Rectal smooth muscle tissue (tissue), 1 donor: ENCODE data around the gene GPR55.

Source experiments
- H3K27ac ChIP-seq: one replicate; pipeline ENCODE4 v1.7.0; 2013; ENCODE audit warnings: low read depth, low read length, inconsistent platforms
- H3K27me3 ChIP-seq: one replicate; pipeline ENCODE4 v1.7.0; 2013; ENCODE audit warnings: low read length; ENCODE audit not compliant: control insufficient read depth, insufficient read depth
- H3K36me3 ChIP-seq: one replicate; pipeline ENCODE4 v1.7.0; 2013; ENCODE audit warnings: low read length; ENCODE audit not compliant: control insufficient read depth, insufficient read depth
- H3K4me1 ChIP-seq: one replicate; pipeline ENCODE4 v1.7.0; 2013; ENCODE audit warnings: low read length; ENCODE audit not compliant: control insufficient read depth, insufficient read depth
- H3K4me3 ChIP-seq: one replicate; pipeline ENCODE4 v1.7.0; 2013; ENCODE audit warnings: low read length
- H3K9ac ChIP-seq: one replicate; pipeline ENCODE4 v1.7.0; 2013; ENCODE audit warnings: low read length

Gene GPR55

DNA sequence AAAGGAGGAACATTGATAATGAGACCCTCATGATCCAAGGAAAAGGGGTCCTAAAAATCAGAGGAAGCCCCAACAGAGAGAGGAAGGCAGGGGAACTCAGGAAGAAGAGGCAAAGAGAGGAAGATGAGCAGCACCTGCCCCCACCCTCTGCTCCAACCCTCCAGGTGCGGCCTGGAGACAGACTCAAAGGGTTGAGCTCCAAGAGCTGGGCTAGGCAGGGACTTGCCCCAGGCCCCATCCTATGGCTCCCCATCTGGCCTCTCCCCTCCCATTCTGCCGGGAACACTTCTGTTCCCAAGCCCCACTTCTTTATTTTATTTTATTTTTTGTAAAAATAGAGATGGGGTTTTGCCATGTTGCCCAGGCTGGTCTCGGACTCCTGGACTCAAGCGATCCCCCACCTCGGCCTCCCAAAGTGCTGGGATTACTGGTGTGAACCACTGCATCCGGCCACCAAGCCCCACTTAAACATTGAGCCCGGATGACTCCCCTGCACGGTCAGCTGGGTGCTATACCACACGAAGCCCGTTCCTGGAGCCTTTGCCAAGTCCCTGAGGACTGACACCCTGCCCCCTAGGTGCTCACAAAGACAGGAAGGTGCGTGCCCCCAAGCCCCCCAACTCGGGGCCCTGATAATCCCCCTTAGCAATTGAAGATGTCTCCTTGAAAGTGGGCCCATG is 3.8 kb upstream of the GPR55 start:
- H3K4me3 ChIP-seq: no peak overlapping the region
- H3K27me3 ChIP-seq: no peaks in the 10 kb centered on the region
- H3K27ac ChIP-seq: no peak overlapping the region
- H3K36me3 ChIP-seq: no peaks in the 10 kb centered on the region
- no peak overlapping the region for H3K9ac ChIP-seq
- no peaks in the 10 kb centered on the region for H3K4me1 ChIP-seq

DNA sequence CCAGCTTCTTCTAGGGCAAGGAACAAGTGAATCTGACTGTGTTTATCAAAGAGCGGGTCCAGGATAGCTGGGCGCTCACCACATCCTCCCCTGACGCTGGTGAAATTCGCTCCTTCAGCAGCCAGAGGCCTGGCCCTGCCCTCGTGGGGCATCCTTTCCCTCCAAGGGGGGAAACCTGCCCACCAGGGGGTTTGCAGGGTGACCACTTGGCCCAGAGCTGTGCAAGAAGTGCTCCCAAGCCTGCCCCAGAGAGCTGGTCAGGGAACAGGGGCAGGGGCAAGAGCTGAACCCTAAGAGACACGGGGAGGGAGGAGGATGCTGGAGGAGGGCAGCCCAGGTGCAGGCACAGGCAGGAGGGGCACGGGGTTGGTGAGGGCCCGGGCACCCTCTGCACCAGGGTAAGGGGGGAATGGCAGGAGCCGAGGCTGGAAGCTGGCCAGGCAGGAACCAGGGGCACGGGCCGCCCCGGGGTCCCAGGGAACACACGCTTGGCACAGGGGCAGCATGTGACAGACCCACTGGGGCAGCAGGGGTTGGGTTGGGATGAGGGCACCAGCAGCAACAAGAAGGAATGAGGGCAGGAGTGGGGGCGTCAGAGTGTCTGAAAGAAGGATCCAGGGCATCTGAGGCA is 2.8 kb upstream of the GPR55 start:
- H3K27me3 ChIP-seq: no peaks in the 10 kb centered on the region
- H3K4me3 ChIP-seq: no peak overlapping the region
- H3K9ac ChIP-seq: no peak overlapping the region
- no peak overlapping the region for H3K27ac ChIP-seq
- no peaks in the 10 kb centered on the region for H3K4me1 ChIP-seq
- H3K36me3 ChIP-seq: no peaks in the 10 kb centered on the region

DNA sequence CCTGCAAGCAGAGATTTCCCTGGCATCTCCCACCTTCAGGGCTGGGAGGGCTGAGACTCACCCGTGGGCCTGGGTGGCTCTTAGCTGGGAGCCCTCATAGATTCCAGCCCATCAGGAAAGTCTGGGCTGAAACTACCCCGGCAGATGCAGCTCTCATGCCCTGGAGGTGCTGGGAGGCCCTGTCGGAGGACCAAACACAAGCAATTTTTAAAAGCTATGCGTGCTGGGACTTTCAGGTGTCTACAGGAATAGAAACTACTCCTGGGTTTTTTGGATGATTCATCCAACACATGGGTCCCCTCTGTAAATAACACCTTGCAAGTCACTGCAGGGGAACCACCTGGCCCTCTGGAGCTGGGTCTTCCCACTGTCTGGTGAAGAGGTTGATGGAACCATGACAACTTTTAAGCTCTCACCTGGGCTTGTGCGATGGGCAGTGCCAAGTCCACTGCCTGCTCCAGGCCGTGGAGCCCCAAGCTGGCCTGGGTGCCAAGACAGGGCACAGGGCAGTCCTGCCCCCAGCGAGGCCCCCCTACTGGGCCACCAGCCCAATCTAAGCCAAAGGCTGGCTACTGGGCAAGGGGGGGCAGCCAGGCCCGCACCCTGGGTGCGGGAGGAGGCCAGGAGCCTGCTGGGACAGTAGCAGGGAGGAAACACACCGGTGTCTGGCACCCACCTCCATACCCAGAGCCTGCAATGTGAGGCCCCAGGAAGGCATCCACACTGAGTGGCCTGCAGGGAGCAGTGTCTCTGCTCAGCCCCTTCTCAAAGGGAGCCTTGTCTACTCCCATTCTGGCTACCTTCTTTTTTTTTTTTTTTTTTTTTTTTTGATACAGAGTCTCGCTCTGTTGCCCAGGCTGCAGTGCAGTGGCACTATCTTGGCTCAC is 1.1 kb upstream of the GPR55 start:
- no peak overlapping the region for H3K27ac ChIP-seq
- H3K4me3 ChIP-seq: no peak overlapping the region
- no peaks in the 10 kb centered on the region for H3K4me1 ChIP-seq
- no peaks in the 10 kb centered on the region for H3K27me3 ChIP-seq
- H3K36me3 ChIP-seq: no peaks in the 10 kb centered on the region
- no peak overlapping the region for H3K9ac ChIP-seq

DNA sequence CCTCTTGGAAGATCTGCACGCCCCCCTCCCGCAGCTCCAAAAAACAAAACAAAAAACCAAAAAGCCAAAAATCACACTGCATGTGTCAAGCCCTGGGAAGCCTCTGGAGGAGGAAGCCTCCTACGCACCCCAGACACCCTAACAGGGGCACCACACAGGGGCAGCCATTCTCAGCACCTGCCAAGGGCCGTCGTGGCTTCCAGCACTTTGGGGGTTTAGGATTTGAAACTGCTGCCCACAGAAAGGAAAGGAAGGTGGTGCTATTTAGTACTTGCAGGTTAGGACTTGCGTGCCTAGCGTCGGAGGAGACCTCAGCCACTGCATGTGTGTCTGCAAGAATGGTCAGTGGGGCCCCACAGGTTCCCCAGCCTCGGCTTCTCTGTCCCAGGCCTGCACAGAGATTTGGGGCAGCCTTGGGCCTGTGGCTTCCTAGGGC is 419 bp upstream of the GPR55 start:
- no peak overlapping the region for H3K4me3 ChIP-seq
- no peaks in the 10 kb centered on the region for H3K27me3 ChIP-seq
- H3K9ac ChIP-seq: no peak overlapping the region
- H3K4me1 ChIP-seq: no peaks in the 10 kb centered on the region
- H3K36me3 ChIP-seq: no peaks in the 10 kb centered on the region
- no peak overlapping the region for H3K27ac ChIP-seq

DNA sequence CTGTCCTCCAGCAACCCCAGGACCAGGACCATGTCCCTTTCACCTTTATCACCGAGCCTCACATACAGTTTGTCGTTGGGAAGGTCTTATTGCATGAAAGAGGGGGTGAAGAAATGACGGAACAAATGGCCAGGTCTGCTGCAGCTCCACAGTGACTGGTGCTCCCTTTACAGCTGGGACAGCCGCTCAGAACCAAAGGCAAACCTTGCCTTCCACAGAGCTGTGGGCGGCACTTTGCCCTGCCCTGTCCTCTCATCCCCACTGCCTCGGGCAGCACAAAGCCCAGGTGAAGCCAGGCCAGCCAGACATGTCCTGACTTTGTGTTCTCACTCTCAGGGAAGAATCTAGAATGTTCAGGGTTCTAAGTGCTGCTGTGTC is 961 bp downstream of the GPR55 start:
- Histone ChIP-seq H3K9ac (no peak overlapping the region), H3K4me3 (no peak overlapping the region), H3K4me1 (no peaks in the 10 kb centered on the region), H3K36me3 (no peaks in the 10 kb centered on the region), H3K27me3 (no peaks in the 10 kb centered on the region), H3K27ac (no peak overlapping the region)

DNA sequence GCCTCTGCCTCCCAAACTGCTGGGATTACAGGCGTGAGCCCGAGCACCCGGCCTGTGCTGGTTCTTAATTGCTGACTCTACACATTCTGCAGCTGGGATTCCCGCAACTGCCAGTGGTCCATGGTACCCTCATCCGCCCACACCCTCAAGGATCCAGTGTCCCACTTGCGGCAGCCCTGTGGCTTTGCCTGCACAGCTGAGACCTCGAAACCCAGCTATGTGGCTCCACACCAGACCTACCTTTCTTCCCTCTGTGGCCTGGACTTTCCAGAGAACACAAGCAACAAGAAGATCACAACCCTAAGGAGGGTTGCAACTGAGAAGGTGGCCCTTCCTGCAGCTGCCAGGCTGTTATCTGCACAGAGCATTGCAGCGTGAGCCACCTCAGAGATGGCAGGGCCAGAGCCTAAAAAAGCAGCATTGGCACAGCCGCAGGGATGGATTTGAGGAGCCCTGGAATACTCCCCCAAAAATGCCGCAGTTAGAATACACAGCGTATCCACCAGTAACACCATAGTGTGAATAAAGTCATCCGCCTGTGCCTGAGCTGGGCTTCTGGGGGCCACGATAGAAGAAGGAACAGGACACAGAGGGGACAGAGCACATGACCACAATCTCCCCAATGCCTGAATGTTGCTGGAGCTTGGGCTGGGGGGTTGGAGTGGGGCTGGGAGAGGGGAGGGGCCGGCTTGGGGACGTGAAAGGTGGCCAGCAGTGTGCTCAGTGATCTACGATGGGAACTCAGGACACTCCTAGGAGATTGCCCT is 1.9 kb downstream of the GPR55 start:
- Histone ChIP-seq H3K36me3 (no peaks in the 10 kb centered on the region), H3K27ac (no peak overlapping the region), H3K4me1 (no peaks in the 10 kb centered on the region), H3K27me3 (no peaks in the 10 kb centered on the region), H3K9ac (no peak overlapping the region), H3K4me3 (no peak overlapping the region)

DNA sequence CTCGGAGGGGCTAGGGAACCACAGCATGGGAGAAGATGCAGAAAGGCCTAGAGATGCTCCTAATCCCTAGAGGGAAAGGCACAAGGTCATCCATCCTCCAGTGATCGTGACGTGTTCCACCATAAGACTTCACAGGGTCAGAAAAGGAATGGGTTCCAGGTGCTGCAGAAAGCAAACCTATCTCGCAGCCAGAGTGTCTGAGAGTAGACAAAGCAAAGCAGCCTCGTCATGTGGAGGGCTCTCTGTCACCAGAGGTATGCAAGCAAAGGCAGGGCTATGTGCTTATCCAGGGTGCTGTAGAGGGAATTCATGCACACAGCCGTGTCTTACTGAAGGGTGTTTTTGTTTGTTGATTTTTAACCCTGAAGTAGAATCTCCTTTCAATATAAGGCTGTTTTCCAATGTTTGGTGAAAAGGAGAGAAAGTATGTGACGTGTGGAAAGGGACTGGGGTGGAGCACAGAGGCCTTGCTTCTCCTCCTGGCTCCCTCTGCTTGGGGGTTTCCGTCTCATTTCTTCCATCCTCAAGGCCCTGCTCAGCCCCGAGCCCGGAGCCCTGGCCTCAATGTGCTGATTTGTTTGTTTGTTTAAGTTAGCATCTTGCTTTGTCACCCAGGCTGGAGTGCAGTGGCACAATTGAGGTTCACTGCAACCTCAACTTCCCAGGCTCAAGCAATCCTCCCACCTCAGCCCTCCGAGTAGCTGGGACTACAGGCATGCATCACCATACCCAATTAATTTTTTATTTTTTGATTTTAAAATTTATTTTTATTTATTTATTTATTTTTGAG is 3.0 kb downstream of the GPR55 start:
- Histone ChIP-seq H3K27ac (no peak overlapping the region), H3K9ac (no peak overlapping the region), H3K4me1 (no peaks in the 10 kb centered on the region), H3K4me3 (no peak overlapping the region), H3K27me3 (no peaks in the 10 kb centered on the region), H3K36me3 (no peaks in the 10 kb centered on the region)

DNA sequence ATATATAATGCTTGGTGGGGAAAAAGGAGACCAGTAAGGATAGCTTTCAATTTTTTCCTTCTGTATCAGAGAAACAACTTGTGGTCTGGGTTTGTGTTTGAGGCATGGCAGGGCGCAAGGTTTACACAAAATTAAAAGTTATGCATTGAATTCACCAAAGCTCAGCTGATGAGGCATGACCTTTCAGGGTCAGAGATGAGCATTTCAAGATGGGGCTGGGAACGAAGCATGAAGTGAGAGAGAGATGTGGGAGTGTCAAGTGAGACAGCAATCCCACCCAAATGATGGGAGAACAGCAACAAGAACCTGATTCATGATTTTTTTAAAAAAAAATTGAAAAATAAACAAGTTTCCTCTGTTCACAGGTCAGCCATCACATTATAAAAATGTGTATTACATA is 4.9 kb downstream of the GPR55 start:
- H3K36me3 ChIP-seq: no peaks in the 10 kb centered on the region
- H3K4me3 ChIP-seq: no peak overlapping the region
- no peaks in the 10 kb centered on the region for H3K4me1 ChIP-seq
- H3K9ac ChIP-seq: no peak overlapping the region
- no peak overlapping the region for H3K27ac ChIP-seq
- no peaks in the 10 kb centered on the region for H3K27me3 ChIP-seq

DNA sequence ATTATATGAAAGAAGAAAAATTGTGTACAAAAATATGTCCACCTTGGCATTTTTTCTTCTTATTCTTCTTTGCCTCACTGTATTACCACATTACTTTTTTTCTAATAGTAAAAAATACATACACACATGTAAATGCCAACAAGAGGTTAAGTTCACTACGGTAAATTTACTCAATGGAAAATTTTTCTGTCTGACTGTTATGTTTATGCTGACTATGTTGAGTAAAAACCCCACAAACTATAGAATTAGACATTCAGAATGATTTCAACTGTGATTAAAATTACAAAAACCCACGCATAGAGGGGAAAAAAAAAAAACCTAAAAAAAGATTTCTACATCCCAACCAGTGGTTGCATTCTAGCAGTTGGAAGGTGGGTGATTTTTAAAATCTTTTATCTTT is 5.4 kb downstream of the GPR55 start:
- Histone ChIP-seq H3K4me1 (no peaks in the 10 kb centered on the region), H3K27ac (no peak overlapping the region), H3K9ac (no peak overlapping the region), H3K4me3 (no peak overlapping the region), H3K27me3 (no peaks in the 10 kb centered on the region), H3K36me3 (no peaks in the 10 kb centered on the region)

DNA sequence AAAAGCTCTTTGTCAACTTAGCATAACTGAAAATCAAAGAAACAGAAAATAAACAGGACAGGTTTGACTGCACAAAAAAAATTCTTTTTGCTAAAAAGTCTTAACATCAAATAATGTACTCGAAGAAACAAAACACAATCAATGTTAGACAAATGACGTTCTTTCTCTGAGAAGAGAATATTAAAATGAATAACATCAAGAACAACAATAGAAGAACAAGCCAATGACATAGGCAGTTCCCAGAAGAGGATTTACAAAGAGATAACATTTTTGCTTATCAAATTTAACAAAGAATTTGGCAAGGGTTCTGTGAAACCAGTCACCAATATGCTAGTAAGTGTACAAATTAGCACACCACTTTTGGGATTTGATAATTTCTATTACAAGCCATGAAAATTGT is 5.8 kb downstream of the GPR55 start:
- H3K36me3 ChIP-seq: no peaks in the 10 kb centered on the region
- no peaks in the 10 kb centered on the region for H3K27me3 ChIP-seq
- H3K27ac ChIP-seq: no peak overlapping the region
- H3K9ac ChIP-seq: no peak overlapping the region
- H3K4me3 ChIP-seq: no peak overlapping the region
- no peaks in the 10 kb centered on the region for H3K4me1 ChIP-seq

DNA sequence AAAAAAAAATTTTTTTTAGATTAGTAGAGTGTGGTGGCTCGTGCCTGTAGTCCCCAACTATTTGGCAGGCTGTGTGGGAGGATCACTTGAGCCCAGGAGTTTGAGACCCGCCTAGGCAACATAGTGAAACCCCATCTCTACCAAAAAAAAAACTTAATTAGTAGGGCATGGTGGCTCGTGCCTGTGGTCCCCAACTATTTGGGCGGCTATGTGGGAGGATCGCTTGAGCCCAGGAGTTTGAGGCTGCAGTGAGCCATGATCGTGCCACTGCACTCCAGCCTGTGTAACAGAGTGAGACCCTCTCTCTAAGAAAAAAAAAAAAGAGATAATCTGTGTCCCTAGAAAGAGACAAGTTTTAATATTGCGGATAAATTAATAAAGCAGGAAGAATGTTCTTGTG is 8.8 kb downstream of the GPR55 start:
- Histone ChIP-seq H3K4me1 (no peaks in the 10 kb centered on the region), H3K4me3 (no peak overlapping the region), H3K27me3 (no peaks in the 10 kb centered on the region), H3K36me3 (no peaks in the 10 kb centered on the region), H3K27ac (no peak overlapping the region), H3K9ac (no peak overlapping the region)
